MM.1S (cell line): ENCODE measurements around the gene SYT9.

Experiments used
- CTCF ChIP-seq: fragments of 300-600 bp; sonication (generic); IDR thresholded peaks from 2 replicates; pipeline ENCODE4 v1.5.1; 2016; ENCODE audit warnings: antibody characterized with exemption, low read length, mixed read lengths
- EZH2phosphoT487 ChIP-seq: fragments of 300-600 bp; sonication (generic); IDR thresholded peaks from 2 replicates; pipeline ENCODE4 v1.6.1; 2018; ENCODE audit warnings: antibody characterized with exemption, low read length

- TF ChIP-seq EZH2phosphoT487: no peak
- TF ChIP-seq CTCF: no peak
These were observed 232.4 kb downstream of the SYT9 start for GRCh38 chr11:7484131-7484530.
